ENCODE results near the gene GATA6.

The GATA6 gene

DNA sequence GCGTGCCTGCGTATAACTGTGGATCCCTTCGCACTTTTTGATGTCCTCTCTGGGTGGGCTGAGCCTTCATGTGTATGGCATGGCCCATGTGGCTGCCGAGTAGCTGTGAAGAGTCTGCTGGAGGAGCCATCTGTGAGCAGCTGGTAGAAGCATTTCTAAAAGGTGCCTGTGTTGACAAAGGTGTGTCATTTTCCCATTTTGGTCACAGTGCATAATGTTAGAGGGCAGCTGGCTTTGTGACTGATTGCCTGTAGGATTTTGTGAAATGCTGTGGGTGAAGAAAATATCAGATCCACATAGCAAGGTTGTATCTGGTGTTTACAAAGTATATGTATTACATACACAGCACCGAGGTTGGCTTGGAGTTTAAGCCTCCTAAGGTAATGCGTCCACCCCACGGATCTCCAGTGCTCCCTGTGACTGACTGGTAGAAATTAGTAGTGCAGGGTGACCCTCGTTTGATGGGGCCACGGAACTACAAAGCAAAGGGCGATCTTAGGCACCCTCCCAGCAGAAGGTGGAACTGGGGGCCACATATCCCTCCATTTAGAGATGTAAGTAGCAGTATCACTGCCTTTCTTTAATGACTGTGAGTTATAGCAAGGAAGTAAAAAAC lies 16.5 kb downstream of the GATA6 start:
- TF ChIP-seq FOXP2 (optimal IDR thresholded peaks at IDR 0.05; ENCODE audit: borderline replicate concordance, extremely low read depth, extremely low read length, insufficient read depth) (no peak), SIN3A (IDR thresholded peaks at IDR 0.05; ENCODE audit: borderline replicate concordance, insufficient read depth, low read length) (no peak), TAF1 (IDR thresholded peaks at IDR 0.05; ENCODE audit: borderline replicate concordance, insufficient read depth, low read length) (no peak), POLR2AphosphoS5 (IDR thresholded peaks at IDR 0.05; ENCODE audit: low read depth, low read length) (no peak)
- TF ChIP-seq, protein P1, sequence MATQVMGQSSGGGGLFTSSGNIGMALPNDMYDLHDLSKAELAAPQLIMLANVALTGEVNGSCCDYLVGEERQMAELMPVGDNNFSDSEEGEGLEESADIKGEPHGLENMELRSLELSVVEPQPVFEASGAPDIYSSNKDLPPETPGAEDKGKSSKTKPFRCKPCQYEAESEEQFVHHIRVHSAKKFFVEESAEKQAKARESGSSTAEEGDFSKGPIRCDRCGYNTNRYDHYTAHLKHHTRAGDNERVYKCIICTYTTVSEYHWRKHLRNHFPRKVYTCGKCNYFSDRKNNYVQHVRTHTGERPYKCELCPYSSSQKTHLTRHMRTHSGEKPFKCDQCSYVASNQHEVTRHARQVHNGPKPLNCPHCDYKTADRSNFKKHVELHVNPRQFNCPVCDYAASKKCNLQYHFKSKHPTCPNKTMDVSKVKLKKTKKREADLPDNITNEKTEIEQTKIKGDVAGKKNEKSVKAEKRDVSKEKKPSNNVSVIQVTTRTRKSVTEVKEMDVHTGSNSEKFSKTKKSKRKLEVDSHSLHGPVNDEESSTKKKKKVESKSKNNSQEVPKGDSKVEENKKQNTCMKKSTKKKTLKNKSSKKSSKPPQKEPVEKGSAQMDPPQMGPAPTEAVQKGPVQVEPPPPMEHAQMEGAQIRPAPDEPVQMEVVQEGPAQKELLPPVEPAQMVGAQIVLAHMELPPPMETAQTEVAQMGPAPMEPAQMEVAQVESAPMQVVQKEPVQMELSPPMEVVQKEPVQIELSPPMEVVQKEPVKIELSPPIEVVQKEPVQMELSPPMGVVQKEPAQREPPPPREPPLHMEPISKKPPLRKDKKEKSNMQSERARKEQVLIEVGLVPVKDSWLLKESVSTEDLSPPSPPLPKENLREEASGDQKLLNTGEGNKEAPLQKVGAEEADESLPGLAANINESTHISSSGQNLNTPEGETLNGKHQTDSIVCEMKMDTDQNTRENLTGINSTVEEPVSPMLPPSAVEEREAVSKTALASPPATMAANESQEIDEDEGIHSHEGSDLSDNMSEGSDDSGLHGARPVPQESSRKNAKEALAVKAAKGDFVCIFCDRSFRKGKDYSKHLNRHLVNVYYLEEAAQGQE (IDR thresholded peaks at IDR 0.05; ENCODE audit: insufficient read depth in 1 of 2, low read depth in 2 of 2, low read length in 2 of 2): no peak

- TF ChIP-seq TAF1 (IDR thresholded peaks at IDR 0.05; ENCODE audit: borderline replicate concordance, insufficient read depth, low read length): no peak
- no peak for TF ChIP-seq FOXP2 (optimal IDR thresholded peaks at IDR 0.05; ENCODE audit: borderline replicate concordance, extremely low read depth, extremely low read length, insufficient read depth)
- TF ChIP-seq SIN3A (IDR thresholded peaks at IDR 0.05; ENCODE audit: borderline replicate concordance, insufficient read depth, low read length): no peak
- TF ChIP-seq POLR2AphosphoS5 (IDR thresholded peaks at IDR 0.05; ENCODE audit: low read depth, low read length): no peak
- TF ChIP-seq, protein P1 (IDR thresholded peaks at IDR 0.05; ENCODE audit: insufficient read depth in 1 of 2, low read depth in 2 of 2, low read length in 2 of 2): no peak
Measured at GRCh38 chr18:22186484-22186971, 17.1 kb downstream of the GATA6 start.

GRCh38 chr18:22188559-22189267 lies 19.3 kb downstream of the GATA6 start:
- TF ChIP-seq TAF1 (IDR thresholded peaks at IDR 0.05; ENCODE audit: borderline replicate concordance, insufficient read depth, low read length) (no peak), POLR2AphosphoS5 (IDR thresholded peaks at IDR 0.05; ENCODE audit: low read depth, low read length) (no peak), FOXP2 (optimal IDR thresholded peaks at IDR 0.05; ENCODE audit: borderline replicate concordance, extremely low read depth, extremely low read length, insufficient read depth) (no peak), SIN3A (IDR thresholded peaks at IDR 0.05; ENCODE audit: borderline replicate concordance, insufficient read depth, low read length) (no peak)
- TF ChIP-seq, protein P1 (IDR thresholded peaks at IDR 0.05; ENCODE audit: insufficient read depth in 1 of 2, low read depth in 2 of 2, low read length in 2 of 2): no peak

DNA sequence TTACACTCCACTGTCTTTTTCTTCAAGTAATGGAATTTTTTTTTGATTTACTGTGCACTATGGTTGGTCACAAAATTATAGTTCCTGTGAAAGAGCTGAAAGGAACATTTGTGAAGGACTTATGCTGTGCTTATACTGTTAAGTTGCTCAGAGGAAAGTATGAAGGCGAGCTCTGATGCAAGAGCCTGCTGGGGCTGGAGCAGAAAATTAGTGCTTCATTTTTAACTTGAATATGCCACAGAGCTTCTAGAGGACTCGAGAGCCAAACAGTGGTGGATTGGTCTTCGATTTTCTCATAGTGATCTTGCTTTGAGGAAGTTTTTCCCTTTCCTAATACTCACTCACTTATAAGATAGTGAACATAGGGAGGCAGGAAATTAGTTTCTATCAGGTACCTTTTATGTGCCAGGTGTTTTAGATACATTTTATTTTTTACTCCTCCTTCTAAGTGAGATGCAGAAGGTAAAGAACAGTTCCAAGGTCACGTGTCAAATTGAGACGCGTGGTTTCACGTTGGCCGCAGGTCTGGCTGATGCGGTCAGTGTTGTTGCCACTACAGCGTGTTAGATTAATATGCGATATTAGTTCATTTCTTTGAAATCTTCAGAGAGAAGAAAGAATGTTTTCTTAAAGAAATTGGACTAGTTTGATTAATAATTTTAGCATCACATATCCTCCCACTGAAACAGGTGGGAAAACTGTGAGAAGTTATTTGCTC lies 20.2 kb downstream of the GATA6 start:
- TF ChIP-seq FOXP2 (optimal IDR thresholded peaks at IDR 0.05; ENCODE audit: borderline replicate concordance, extremely low read depth, extremely low read length, insufficient read depth): no peak
- no peak for TF ChIP-seq SIN3A (IDR thresholded peaks at IDR 0.05; ENCODE audit: borderline replicate concordance, insufficient read depth, low read length)
- no peak for TF ChIP-seq POLR2AphosphoS5 (IDR thresholded peaks at IDR 0.05; ENCODE audit: low read depth, low read length)
- TF ChIP-seq TAF1 (IDR thresholded peaks at IDR 0.05; ENCODE audit: borderline replicate concordance, insufficient read depth, low read length): no peak
- TF ChIP-seq, protein P1 (IDR thresholded peaks at IDR 0.05; ENCODE audit: insufficient read depth in 1 of 2, low read depth in 2 of 2, low read length in 2 of 2): no peak
